HG02642 (cell line): ENCODE measurements around the gene MYO1E.
"Not testable (repeated sequence)": the region's sequence is repeated elsewhere in the genome, so short reads cannot be mapped to it uniquely, and the experiment has no call there.

ENCODE experiments used
- ATAC-seq: cut with Tn5 transposase; IDR thresholded peaks from one replicate; pipeline ENCODE4 v1.9.1; 2021; ENCODE audit warnings: mild to moderate bottlenecking; ENCODE audit not compliant: unreplicated experiment, poor library complexity

Gene MYO1E

DNA sequence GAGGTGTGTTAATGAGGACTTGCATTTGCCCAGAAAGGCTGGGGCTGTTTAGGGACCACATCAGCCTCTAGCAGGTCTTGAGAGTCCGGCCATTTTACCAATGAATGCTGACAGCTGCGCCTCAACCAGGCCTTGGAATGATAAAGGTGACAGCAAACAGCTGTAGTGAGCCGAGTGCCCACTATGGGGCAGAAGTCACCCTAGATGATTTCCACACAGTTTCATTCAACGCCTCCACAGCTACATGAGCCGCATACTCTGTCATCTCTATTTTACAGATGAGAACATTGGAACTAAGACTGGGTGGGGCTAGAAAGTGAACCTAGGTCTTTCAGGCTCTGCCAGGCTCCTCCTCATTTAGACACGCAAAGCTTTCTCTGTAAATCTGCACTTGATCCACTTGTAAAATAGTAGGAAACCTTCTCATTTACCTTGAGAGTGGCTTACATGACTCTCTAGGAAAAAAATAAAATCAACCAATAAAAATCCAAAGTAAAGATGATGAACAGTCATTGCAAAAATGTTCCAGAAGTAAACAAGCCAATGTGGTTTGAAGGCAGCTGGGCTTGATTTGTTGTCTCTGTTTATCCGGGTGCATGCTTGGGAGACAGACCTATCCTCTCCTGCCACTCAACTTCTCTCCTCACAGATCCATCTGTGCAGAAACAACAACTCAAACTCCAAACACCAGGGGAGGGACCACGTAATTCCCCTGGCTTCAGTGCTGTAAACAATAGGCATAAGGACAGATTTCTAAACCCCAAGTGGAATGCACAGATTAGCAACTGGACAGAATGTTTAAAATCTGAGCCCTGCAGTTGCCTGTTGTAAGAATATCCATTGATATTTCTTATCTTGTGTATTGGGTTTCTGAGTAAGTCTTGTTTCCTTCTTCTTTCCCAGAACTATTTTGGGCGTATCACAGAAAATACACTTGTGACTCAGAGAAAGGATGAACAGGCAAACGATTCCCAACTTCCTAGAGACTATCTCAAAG lies 197.5 kb downstream of the MYO1E start:
- peak; percentile 58 for ATAC-seq

DNA sequence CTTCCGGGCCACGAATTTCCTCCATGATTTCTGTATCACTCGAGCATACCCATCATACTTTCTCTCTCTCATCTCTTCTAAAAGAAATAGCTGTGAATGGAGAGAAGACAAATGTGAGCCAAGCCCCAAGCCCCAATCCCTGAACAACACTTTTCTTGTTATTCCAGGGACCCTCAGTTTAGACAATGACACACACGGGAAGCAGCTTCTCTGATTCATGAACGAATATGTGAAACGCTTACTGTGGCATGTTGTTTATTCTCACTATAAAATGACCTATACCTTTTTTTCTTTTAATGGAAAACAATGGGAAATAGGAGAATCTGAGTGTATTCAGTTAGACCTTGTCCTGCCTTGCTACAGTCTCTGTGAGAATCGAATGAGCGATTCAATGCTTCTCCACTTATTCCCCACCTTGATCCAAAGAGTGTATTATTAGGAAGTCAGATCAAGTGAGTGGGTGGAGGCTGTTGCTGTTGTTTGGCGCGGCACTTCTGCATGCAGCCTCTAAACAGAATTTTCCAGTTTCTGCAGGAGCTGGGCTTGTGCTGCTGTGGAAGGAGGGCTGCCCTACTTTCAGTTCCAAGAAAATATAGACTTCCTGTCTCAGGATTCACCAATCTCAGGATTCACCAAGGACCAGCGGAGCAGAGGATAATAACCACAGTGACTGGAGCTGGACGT lies 198.4 kb downstream of the MYO1E start:
- no peak for ATAC-seq

DNA sequence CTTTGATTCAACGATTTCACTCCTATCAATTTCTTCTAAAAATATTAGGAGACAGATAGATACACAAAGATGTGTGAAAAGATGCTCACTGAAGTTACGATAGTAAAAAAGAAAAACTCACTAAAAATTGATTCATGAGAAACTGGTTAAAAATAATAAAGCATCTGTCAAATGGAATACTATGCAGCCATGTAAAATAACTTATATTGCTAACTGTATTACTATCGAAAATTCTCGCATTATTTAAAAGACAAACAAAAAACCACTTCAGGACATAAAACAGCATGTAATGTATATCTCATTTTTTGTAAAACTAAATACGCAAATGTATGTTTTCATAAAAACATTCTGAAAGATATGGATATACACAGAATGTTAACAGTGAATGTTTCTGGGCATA lies 199.5 kb downstream of the MYO1E start:
- no peak for ATAC-seq

DNA sequence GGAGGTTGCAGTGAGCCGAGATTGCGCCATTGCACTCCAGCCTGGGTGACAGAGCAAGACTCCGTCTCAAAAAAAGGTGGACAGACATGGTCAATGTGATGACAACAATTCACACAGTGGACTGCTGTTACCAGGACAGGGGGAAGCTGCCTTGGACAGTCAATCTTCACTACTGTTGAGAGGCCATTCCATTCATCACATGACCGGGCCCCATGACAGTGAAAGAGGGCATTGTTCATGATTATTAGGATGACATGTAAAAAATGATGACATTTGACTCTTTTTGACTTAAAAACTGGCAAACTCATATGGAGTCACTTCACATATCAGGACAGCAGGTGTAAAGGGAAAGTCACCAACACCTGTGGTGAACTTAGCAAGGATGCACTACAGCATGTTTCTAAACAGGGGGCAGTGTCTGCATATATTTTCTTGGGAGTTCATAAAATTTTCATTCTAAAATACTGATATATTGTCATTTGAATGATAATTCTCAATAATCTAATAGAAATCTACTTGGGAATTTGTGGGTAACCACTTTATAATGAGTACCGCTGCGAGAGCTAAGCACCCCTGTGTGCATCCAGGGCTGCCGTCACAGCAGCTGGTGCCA lies 200.3 kb downstream of the MYO1E start:
- no peak for ATAC-seq

DNA sequence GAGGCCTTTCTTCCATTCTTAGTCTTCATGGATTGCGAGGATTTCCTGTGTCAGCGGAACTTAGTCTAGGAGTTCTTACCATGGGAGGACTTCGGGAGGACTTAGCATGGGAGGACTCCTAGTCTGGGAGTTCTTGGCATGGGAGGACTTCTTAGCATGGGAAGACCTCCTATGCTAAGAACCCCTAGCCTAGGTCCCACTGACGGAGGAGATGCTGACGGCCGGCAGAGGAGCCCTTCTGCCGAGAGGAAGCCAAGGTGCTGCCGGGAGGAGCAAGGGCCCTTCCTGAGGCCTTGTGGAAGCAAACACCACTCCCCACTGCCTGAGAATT lies 201.6 kb downstream of the MYO1E start:
- ATAC-seq = no peak

DNA sequence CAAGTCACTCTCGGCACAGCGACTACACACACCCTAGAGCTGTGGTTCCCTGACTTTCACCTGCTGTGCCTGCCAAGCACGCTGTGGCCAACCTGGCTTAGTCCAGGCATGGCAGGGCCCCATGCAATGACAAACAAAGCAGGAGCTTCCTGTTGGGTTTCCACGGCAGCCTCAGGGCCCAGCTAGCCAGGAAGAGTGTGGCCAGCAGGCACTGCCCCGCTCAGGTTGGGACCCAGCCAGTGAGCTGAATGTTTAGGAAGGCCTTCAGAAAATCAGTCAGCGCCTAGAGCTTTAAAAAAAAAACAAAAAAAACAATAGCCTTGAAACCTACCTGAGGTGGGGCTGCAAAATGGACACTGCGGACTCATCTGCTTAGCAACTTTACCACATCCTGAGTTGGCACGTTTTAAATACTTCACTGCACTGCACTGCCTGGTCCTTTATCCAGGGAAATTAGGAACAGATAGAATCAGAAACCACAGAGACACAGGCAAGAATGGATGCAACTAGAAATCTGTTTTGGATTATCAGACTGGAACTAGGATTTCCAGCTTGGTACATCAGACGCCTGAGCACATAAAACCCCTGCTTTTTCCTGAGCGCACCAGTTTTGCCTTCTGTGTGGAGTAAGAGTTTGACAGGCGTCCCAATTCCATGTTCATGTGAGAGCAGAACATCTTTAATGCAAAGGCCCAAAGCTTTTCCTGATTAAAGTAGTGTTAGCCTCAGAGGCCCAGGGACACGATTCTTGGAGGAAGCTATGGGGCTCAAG lies 202.2 kb downstream of the MYO1E start:
- no peak for ATAC-seq

DNA sequence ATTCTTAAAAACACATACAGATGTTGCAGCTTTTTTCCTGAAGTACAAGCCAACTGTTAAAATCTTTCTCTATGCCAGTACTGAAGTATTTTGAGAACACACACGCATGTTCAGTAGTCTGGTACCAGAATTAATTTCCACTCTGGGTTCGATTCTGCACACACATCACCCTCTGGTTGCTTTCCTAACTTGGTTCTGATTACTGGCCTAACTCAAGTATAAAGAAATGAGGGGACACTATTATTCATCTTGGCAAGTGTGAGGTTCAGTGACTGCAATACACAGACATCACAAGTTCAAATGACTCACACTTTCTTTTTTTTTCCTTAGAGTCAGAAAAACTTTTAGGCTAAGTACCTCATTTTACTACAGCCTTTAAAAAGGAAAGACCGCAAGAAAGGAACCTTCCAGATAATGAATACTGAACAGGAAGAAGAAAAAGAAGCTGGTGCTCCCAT lies 203.4 kb downstream of the MYO1E start:
- ATAC-seq = no peak

DNA sequence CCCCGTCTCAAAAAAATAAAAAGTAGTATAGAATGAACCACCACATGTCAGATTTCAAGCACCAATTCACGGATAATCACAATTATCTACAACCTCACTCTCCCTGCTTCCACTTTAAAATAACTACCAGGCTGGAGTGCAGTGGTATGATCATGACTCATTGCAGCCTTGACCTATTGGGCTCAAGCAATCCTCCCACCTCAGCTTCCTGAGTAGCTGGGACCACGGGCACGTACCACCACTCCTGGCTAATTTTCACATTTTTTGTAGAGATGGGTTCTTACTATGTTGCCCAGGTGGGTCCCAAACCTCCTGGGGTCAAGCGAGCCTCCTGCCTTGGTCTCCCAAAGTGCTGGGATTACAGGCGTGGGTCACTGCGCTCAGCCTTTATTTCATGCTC lies 204.1 kb downstream of the MYO1E start:
- ATAC-seq = no peak

DNA sequence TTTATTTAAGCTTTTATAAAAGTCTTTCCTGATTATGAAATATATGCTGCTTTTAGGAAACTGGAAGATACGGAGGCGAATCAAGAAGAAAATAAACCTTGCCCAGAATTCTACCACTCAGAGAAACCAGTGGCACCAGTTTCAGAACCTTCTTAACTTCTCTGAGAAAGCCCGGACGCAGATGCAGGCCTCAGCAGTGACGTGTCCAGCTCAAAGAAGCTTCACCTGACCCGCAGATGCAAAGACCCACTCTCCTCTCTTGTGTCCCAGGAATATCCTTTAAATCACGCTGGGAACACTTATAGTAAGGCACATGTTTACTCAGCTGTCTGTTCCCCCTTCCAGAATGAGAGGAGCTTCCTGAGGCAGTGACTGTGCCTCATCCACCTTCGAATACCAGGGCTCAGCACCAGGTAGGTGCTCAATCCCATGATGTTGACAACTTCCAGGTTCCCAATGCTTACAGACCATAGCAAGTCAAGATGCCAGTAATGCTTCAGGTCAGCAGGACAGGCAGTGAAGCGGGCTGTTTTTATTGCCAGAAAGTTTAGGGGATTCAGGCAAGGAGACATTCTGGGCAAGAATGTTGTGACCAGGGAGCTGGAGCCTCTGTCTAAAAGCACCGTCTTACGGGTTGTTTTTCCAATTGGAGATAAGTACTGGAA lies 205.9 kb downstream of the MYO1E start:
- ATAC-seq = no peak

DNA sequence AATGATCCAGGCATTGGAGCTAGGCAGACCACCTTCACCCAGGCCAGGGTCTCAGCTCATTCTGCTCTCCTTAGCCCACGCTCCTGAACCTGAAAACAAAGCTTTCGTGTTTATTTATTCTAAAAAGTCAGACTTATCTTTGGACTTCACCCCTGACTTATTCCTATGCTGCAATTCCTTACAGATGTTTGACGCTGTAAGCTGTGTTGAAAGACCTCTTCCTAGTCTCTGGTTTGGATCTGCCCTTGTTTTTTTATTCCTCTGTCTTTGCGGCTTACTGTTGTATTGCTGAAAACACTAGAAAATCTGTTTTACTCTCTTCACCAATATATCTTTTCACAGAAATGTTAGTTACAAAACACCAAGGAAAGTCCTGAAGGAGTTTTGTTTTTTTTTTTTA lies 206.5 kb downstream of the MYO1E start:
- no peak for ATAC-seq

DNA sequence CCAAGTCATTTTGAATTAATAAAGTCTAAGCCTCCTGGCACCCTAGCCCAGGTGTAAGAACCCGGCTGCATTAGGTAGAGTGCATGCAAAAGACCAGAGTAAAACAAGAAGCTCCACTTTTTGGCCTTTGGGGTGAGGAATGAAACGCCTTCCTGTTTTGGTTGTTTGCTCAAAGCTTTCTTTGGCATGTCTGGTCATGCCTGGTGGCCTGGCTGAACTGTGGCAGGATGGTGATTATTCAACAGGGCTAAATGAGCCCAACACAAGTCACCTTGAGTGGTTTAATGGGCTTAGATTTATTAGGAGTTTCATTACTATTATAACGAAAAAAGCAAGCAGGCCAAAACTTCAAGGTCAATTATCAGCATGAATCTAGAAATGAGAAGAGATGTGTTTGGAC lies 206.9 kb downstream of the MYO1E start:
- ATAC-seq = no peak

DNA sequence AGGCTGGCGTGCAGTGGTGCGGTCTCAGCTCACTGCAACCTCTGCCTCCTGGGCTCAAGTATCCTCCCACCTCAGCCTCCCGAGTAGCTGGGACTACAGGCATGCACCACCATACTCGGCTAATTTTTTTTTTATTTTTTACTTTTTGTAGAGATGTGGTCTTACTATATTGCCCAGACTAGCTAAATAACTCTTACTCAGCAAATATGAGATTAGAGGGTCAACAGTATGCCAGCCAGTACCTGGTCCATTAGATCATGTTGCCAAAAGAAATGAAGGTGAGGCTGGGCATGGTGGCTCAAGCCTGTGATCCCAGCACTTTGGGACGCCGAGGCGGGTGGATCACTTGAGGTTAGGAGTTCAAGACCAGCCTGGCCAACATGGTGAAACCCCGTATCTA lies 210.6 kb downstream of the MYO1E start:
- not testable (repeated sequence) for ATAC-seq

DNA sequence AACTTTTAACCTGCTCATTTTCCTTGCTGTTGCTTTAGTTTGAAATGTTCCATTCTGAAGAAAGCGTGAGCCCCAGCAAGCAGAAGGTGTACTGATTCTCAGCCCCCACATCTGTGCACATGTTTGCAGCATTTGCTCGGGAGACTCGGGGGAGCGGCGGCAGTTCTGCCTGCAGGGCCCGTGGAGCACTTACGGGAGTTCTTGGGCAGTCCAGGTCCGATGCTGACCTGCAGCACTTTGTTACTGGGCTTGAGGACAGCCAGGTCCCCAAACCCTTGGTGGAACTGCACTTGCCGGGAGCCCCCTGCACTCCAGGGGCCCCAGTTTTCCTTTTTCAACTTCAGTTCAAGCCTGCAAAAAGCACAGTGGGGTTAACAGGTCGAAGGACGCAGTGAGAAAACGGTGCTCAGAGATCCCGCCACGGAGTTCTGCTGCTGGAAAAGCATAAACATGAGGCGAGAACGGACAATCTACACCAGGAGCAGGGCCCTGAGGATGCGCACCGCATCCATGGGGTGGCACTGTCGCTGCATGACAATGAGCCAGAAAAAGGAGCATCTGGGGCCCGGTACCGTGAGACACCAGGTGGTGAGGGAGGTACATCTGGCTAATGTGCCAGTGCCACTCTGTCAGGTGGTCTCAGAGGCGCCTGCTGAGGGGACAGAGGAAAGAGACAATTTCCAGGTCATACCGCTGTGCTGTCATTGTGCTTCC lies 211.6 kb downstream of the MYO1E start:
- ATAC-seq = no peak

DNA sequence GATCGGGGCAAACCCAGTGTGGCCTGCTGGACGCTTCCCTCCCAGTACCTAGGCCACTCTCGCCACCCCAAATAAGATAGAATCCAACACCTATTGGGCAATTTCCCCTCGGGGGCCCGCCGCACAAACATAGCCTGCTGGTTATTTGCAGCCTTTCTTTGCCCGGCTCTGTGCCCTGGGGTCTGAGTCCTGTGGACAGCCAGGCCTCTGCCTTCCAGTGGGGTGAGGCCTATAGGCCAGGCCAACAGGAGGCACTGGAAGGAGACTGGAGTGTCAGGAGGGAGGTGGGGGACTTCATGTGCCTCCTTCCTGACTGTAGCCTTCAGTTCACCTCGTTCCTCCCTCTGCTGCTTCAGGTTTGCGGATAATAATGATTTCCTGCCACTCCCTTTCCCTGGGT lies 213.5 kb downstream of the MYO1E start:
- no peak for ATAC-seq

DNA sequence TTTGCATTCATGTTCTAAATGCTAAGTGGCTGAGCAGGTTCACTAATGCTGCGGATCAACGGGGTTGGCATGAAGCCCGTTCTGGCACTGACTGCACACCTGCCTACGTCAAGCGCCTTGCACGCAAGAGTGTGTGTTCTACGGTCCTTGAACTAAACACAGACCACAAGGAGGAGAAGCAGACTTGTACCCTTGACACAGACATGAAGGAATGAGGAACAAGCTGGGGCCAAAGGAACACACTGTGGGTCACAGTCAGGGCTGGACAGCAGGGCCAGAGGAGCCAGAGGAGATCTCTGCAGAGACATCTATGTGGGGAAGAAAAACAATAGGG lies 214.0 kb downstream of the MYO1E start:
- ATAC-seq = no peak

DNA sequence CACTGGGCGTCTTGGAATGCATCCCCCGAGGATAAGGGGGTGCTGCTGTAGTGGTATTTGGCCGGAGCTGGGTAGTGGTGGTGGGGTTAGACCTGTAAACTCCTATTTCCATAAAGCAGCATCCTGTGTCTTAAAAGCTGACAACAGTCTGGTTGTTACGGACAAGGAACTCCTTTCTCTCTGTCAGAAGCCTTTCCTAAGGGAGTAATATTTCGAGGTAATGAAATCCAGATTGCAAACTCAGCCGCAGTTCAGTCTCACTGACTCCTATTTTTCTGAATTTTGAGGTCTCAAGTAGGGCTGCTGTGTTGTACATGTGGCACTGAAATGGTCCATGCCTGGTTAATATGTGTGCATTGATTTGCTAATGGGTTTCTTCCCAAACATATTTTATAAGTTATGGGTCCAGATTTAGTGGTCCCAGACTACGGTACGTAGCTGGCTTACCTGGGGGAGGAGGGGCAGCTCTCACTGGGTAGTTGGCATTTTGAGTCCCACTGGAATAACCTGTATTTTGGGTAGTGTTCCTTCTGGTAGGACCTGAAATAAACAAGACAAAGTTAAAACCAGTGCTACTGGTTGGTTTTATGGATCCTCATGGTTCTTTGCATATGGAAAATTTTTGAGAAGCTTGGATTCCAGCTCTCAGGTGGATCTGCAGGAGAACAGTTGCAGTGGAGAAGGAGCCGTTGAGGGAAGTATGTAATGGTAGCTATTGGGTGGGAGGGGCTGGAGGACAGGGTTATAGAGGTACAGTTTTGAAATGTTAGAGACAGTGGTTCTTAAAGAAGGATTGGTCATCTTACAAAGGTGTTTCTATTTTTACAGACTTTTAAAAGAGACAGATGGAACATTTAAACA lies 214.6 kb downstream of the MYO1E start:
- no peak for ATAC-seq

DNA sequence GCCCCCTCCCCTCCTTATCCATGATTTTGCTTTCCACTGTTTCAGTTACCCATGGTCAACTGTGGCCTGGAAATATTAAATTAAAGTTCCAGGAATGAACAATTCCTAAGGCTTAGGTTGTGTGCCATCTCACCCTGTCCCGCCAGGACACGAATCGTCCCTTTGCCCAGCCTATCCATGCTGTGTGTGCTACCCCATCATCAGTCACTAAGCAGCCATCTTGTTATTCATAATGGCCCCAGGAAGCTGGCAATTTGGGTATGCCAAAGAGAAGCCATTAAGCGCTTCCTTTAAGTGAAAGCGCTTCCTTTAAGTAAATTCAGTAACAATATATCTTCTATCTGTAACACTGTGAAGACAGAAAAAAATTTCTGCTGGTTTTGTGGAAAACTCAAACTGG lies 215.3 kb downstream of the MYO1E start:
- no peak for ATAC-seq

DNA sequence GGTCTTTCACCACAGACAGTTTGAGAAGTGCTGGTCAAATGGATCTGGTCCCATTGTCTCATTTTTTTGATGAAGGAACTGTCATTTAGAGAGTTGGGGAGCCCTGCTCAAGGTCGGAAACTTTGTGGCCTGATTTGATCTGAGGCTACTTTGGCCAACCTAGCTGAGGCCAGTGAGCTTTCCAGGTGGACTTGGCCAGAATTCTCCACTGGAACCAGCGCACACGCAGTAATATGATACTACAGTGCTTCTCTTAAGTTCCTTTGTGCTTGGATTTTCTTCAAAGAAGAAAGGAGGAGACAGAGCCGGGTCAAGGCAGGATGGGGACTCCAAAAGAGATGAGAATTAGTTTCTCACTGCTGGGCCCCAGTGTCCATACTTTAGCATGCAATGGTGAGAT lies 217.2 kb downstream of the MYO1E start:
- ATAC-seq = no peak

DNA sequence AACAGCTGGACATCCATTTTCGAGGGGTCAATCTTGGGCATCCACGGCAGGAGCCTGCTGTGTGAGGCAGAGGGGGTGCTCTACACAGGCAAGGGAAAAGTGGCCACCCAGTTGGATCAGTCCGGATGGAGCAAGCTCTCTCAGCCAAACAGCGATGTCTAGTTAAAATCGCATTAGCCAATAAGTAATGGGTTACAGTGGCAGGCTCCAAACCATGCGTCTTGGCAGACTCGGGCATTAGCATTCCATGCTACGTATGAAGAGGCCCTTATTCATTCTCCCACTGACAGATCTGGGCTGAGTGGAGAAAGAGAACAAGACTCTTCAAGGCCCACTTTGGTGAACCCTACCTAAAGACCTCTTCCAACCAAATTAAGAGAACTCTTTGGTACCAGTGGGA lies 218.4 kb downstream of the MYO1E start:
- no peak for ATAC-seq
